ENCODE results near the gene BSDC1. TPM values are rescaled to one million over a fixed set of nuclear protein-coding genes. Genes with fewer than 3 reads are reported as not detected.

Gene BSDC1
- total and polyA plus RNA-seq, 2 of the 13 experiments (the other 11 are each of a cell fraction or from before 2014, with no cell fraction given): 40.3 to 64.2 TPM

DNA sequence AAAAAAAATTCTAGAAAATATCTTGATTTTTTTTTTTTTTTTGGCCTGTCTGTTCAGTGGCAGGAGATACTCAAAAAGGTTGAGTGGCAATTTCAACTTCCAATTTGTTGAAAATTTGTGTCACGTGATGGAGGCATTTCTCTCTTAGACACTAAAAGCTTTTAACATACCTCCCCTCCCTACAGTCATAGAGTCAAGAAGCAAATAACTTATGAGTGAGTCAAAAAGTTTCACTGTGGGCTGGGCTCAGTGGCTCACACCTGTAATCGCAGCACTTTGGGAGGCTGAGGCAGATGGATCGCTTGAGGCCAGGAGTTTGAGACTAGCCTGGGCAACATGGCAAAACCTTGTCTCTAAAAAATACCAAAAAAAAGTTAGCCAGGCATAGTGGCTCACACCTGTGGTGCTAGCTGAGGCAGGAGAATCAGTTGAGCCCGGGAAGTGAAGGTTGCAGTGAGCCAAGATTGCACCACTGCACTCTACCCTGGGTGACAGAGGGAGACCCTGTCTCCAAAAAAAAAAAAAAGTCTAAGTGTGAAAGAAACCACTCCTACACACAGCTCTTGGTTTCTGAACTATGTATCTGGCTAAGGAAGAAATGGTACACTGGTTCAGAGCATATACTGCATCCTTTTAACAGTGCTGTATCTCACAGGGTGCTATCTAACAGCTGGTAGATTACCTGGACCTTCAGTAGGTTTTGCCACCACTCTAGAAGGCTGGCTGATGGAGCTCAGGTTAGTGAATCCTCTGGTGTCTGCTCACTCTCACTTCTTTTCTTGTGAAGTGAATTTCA, 11.6 kb upstream of the BSDC1 start:
- intact Hi-C loops (cut with micrococcal nuclease; ENCODE audit: unreplicated experiment) (no loop called here), in situ Hi-C loops (cut with HindIII; ENCODE audit: extremely low pct_ligation_motif_present, low pct_unique_long_range_greater_than_20kb) (no loop called here)
- Histone ChIP-seq H3K4me2 (ENCODE audit: low read depth, low read length) (no peak overlapping the region), H4K20me1 (ENCODE audit: insufficient read depth, low read length) (no peaks in the 10 kb centered on the region), H3K4me3 (replicated peaks in 1 of 3; ENCODE audit: insufficient read depth in 1 of 3, low read depth in 2 of 3, low read length in 3 of 3) (no peak overlapping the region), H3K27me3 (ENCODE audit: control insufficient read depth in 1 of 2, insufficient read depth in 2 of 2, low read length in 2 of 2) (0 out of 5 replicates have a peak, but pooled peaks cover 0 to 2% of the 10 kb centered on the region in 2 experiments), H3K9me3 (ENCODE audit: low read length) (no peaks in the 10 kb centered on the region), H3K79me2 (ENCODE audit: insufficient read depth, low read length) (no peaks in the 10 kb centered on the region), H3K9ac (ENCODE audit: insufficient read depth, low read depth, low read length) (no peak overlapping the region), H3K4me1 (ENCODE audit: insufficient read depth, low read length) (peaks cover 23% of the 10 kb centered on the region), H3K36me3 (replicated peaks in 1 of 2; ENCODE audit: control insufficient read depth in 1 of 2, insufficient read depth in 2 of 2, low read length in 2 of 2) (no peaks in the 10 kb centered on the region), H3K27ac (ENCODE audit: extremely low read length, insufficient read depth, low read length) (no peak overlapping the region), H2AFZ (ENCODE audit: low read length) (no peak overlapping the region)
- CTCF ChIA-PET (ENCODE audit: low intra/inter-chr PET ratio, low total read pairs): no interaction called here
- TF ChIP-seq FIP1L1 (IDR thresholded peaks at IDR 0.05; ENCODE audit: borderline replicate concordance, insufficient read depth, low read depth, low read length) (no peak), RAD51 (IDR thresholded peaks at IDR 0.05; ENCODE audit: borderline replicate concordance) (peak; percentile 50; the same call in 1 of the 2 replicates), KLF16 (CRISPR knock-in tag; IDR thresholded peaks at IDR 0.05) (no peak), ZMYM3 (CRISPR knock-in tag; IDR thresholded peaks at IDR 0.05) (no peak), FOXO1 (CRISPR knock-in tag; IDR thresholded peaks at IDR 0.05) (no peak)
- TF ChIP-seq, protein P1, sequence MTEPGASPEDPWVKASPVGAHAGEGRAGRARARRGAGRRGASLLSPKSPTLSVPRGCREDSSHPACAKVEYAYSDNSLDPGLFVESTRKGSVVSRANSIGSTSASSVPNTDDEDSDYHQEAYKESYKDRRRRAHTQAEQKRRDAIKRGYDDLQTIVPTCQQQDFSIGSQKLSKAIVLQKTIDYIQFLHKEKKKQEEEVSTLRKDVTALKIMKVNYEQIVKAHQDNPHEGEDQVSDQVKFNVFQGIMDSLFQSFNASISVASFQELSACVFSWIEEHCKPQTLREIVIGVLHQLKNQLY (CRISPR knock-in tag; IDR thresholded peaks at IDR 0.05): no peak
- FAIRE-seq: no peak
- peak; percentile 42; the same call in 2 of the 3 replicates for ATAC-seq
- WGBS (ENCODE audit: low lambda C conversion rate): 50% methylated on average over 4 of the region's 4 CpGs
- no TSS peak for BruUV-seq (replicated peaks)
- DNase-seq (ENCODE audit: low spot score): no peak
- POLR2A ChIA-PET: interaction anchor here (0.7 to 1.3 kb wide), 2 partner anchors 74 to 526 kb away, joined by 3 read pairs; no protein-coding TSS in a partner anchor

DNA sequence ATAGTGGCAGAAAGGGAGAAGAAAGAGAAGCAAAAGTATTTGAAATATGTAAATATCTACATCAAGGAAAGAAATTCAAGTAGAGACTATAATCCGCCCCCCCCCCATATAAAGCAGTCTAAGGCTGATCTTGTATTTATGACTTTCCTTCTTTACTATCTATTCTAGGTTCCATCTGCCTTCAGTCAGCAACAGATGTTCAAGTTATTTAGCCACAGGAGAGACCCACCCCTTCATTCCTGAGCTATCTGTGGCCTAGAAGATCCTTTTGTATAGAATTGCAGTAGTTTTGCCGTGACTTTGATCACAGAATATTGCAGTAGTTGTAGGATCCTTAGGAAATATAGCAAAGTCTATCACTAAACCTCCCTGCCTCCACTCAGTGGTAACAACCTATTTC, 10.7 kb upstream of the BSDC1 start:
- Histone ChIP-seq H3K9me3 (ENCODE audit: low read length) (no peaks in the 10 kb centered on the region), H3K4me2 (ENCODE audit: low read depth, low read length) (no peak overlapping the region), H3K4me3 (replicated peaks in 1 of 3; ENCODE audit: insufficient read depth in 1 of 3, low read depth in 2 of 3, low read length in 3 of 3) (no peak overlapping the region), H3K36me3 (replicated peaks in 1 of 2; ENCODE audit: control insufficient read depth in 1 of 2, insufficient read depth in 2 of 2, low read length in 2 of 2) (no peaks in the 10 kb centered on the region), H3K27ac (ENCODE audit: extremely low read length, insufficient read depth, low read length) (no peak overlapping the region), H3K79me2 (ENCODE audit: insufficient read depth, low read length) (no peaks in the 10 kb centered on the region), H3K4me1 (ENCODE audit: insufficient read depth, low read length) (peaks cover 21% of the 10 kb centered on the region), H3K9ac (ENCODE audit: insufficient read depth, low read depth, low read length) (no peak overlapping the region), H4K20me1 (ENCODE audit: insufficient read depth, low read length) (no peaks in the 10 kb centered on the region), H2AFZ (ENCODE audit: low read length) (no peak overlapping the region), H3K27me3 (ENCODE audit: control insufficient read depth in 1 of 2, insufficient read depth in 2 of 2, low read length in 2 of 2) (0 out of 5 replicates have a peak, but pooled peaks cover 0 to 2% of the 10 kb centered on the region in 2 experiments)
- in situ Hi-C loops (cut with HindIII; ENCODE audit: extremely low pct_ligation_motif_present, low pct_unique_long_range_greater_than_20kb) (no loop called here), intact Hi-C loops (cut with micrococcal nuclease; ENCODE audit: unreplicated experiment) (loop anchor here (5.0 kb wide), 1 partner anchor 42 kb away; no protein-coding TSS in a partner anchor)
- FAIRE-seq (no peak), ATAC-seq (no peak), DNase-seq (ENCODE audit: low spot score) (no peak)
- 17% methylated on average over 2 of the region's 2 CpGs for WGBS (ENCODE audit: low lambda C conversion rate)
- ChIA-PET POLR2A (no interaction called here), CTCF (ENCODE audit: low intra/inter-chr PET ratio, low total read pairs) (no interaction called here)
- no TSS peak for BruUV-seq (replicated peaks)
- TF ChIP-seq KAT2B (IDR thresholded peaks at IDR 0.05; ENCODE audit: borderline replicate concordance, low read depth, low read length) (no peak), ZNF558 (CRISPR knock-in tag; IDR thresholded peaks at IDR 0.05; ENCODE audit: borderline replicate concordance) (no peak), ATF6 (CRISPR knock-in tag; conservative IDR thresholded peaks at IDR 0.05) (no peak), SKIL (CRISPR knock-in tag; IDR thresholded peaks at IDR 0.05; ENCODE audit: borderline replicate concordance) (no peak), ATF4 (CRISPR knock-in tag; IDR thresholded peaks at IDR 0.05) (no peak)

Measured in HepG2 (cell line).